GM19438 (cell line): Measurements from ENCODE around the gene PHACTR1.

ENCODE experiments used
- ATAC-seq: cut with Tn5 transposase; IDR thresholded peaks from one replicate; pipeline ENCODE4 v1.9.1; 2021; ENCODE audit warnings: low read depth; ENCODE audit not compliant: unreplicated experiment

Gene PHACTR1

GRCh38 chr6:12892151-12892550 lies 175.6 kb downstream of the PHACTR1 start:
- ATAC-seq = no peak

- no peak for ATAC-seq
Measured at GRCh38 chr6:12893036-12893435, 176.5 kb downstream of the PHACTR1 start.

- ATAC-seq = no peak
Measured at GRCh38 chr6:12895721-12896120, 179.2 kb downstream of the PHACTR1 start.

GRCh38 chr6:12896208-12896733 lies 179.7 kb downstream of the PHACTR1 start:
- no peak for ATAC-seq

- ATAC-seq = no peak
Measured at GRCh38 chr6:12898603-12899002, 182.0 kb downstream of the PHACTR1 start.

GRCh38 chr6:12899046-12899833 lies 182.7 kb downstream of the PHACTR1 start:
- ATAC-seq = no peak

GRCh38 chr6:12903246-12903645 lies 186.7 kb downstream of the PHACTR1 start:
- ATAC-seq = no peak

- no peak for ATAC-seq
Measured at GRCh38 chr6:12909833-12910232, 193.3 kb downstream of the PHACTR1 start.

- ATAC-seq = no peak
Measured at GRCh38 chr6:12911427-12911826, 194.9 kb downstream of the PHACTR1 start.

GRCh38 chr6:12913201-12913600 lies 196.6 kb downstream of the PHACTR1 start:
- ATAC-seq = no peak

- ATAC-seq = no peak
Measured at GRCh38 chr6:12916006-12916405, 199.4 kb downstream of the PHACTR1 start.

- ATAC-seq = no peak
Measured at GRCh38 chr6:12916420-12917136, 200.0 kb downstream of the PHACTR1 start.

- ATAC-seq = no peak
Measured at GRCh38 chr6:12921467-12921866, 204.9 kb downstream of the PHACTR1 start.

- no peak for ATAC-seq
Measured at GRCh38 chr6:12923644-12924235, 207.2 kb downstream of the PHACTR1 start.

- no peak for ATAC-seq
Measured at GRCh38 chr6:12924911-12925310, 208.3 kb downstream of the PHACTR1 start.

- no peak for ATAC-seq
Measured at GRCh38 chr6:12927746-12928145, 211.2 kb downstream of the PHACTR1 start.

GRCh38 chr6:12929678-12930077 lies 213.1 kb downstream of the PHACTR1 start:
- ATAC-seq = no peak

GRCh38 chr6:12931639-12932038 lies 215.1 kb downstream of the PHACTR1 start:
- ATAC-seq = no peak

GRCh38 chr6:12935637-12936036 lies 219.1 kb downstream of the PHACTR1 start:
- ATAC-seq = no peak

- ATAC-seq = no peak
Measured at GRCh38 chr6:12937971-12938370, 221.4 kb downstream of the PHACTR1 start.

- no peak for ATAC-seq
Measured at GRCh38 chr6:12939314-12939713, 222.7 kb downstream of the PHACTR1 start.
